GM12878 (cell line): ENCODE data around the gene LRRC23. TPM values are rescaled to one million over a fixed set of nuclear protein-coding genes. Genes with fewer than 3 reads are reported as not detected.
A peak's percentile ranks its signal among the peaks of the same experiment; 100 is the strongest.

Source experiments
- ATAC-seq: fragments of 200-7000 bp; cut with Tn5 transposase; 3 replicates; pipeline ENCODE4 v1.9.1; 2020; ENCODE audit warnings: mild to moderate bottlenecking, moderate library complexity
- BruUV-seq: library from RNA; stranded (reverse); fragments of 400-500 nt; replicated peaks from 2 replicates; lab custom pipeline; 2021; lab: Mats Ljungman, UMichigan
- CTCF ChIA-PET: fragments of 300-600 bp; sonication (Branson Sonifier 250); formaldehyde crosslinking; extraction: SDS; loops from one replicate; lab custom pipeline; 2021; ENCODE audit warnings: inconsistent platforms; lab: Yijun Ruan, JAX
- POLR2A ChIA-PET: fragments of 350-600 bp; formaldehyde crosslinking; extraction: SDS; loops from one replicate; lab custom pipeline; 2021; ENCODE audit warnings: inconsistent platforms; lab: Charles Lee
- RAD21 ChIA-PET: fragments of 300-600 bp; sonication (Branson Sonifier 250); formaldehyde crosslinking; loops from one replicate; lab custom pipeline; 2023; ENCODE audit warnings: antibody characterized with exemption; ENCODE audit not compliant: unreplicated experiment; lab: Charles Lee
- SMC1A ChIA-PET: fragments of 300-600 bp; sonication (Branson Sonifier 250); formaldehyde crosslinking; loops from one replicate; lab custom pipeline; 2023; ENCODE audit not compliant: unreplicated experiment, uncharacterized antibody; lab: Charles Lee
- DNase-seq: peaks from one replicate; pipeline ENCODE4 v3.0.0-alpha.2; 2011; ENCODE audit warnings: low read depth, low spot score
- FAIRE-seq: peaks from 3 replicates; lab custom pipeline; 2011; peaks lifted over from hg19 to GRCh38; lab: Jason Lieb, UNC
- H2AFZ ChIP-seq: 2 replicates; pipeline ENCODE4 v1.6.0; 2011; ENCODE audit warnings: low read depth, low read length, control low read depth; ENCODE audit not compliant: control insufficient read depth
- H3K27ac ChIP-seq: 2 replicates; pipeline ENCODE4 v1.5.1; 2011; ENCODE audit warnings: control low read depth; ENCODE audit not compliant: control insufficient read depth, insufficient read depth
- H3K27me3 ChIP-seq, 2 experiments: replicated peaks in 1 of 2; 2 replicates each; pipeline versions ENCODE4 v1.6.0 to v1.6.1; 2011; ENCODE audit warnings: low read length in 1 of 2; ENCODE audit not compliant: control insufficient read depth in 2 of 2, insufficient read depth in 2 of 2
- H3K36me3 ChIP-seq, 2 experiments: 2 replicates each; pipeline ENCODE4 v1.5.1; 2011; ENCODE audit warnings: low read length in 1 of 2; ENCODE audit not compliant: control insufficient read depth in 2 of 2, insufficient read depth in 2 of 2
- H3K4me1 ChIP-seq: 2 replicates; pipeline ENCODE4 v1.6.1; 2011; ENCODE audit warnings: mild to moderate bottlenecking, low read length, moderate library complexity, mixed read lengths; ENCODE audit not compliant: control insufficient read depth, insufficient read depth
- H3K4me2 ChIP-seq: 2 replicates; pipeline ENCODE4 v1.6.0; 2011; ENCODE audit warnings: control low read depth; ENCODE audit not compliant: control insufficient read depth, insufficient read depth
- H3K4me3 ChIP-seq: fragments of 200-600 bp; sonication (generic); 2 replicates; pipeline ENCODE4 v1.5.1; 2016
- H3K79me2 ChIP-seq: 2 replicates; pipeline ENCODE4 v1.6.0; 2011; ENCODE audit warnings: low read length; ENCODE audit not compliant: control insufficient read depth, insufficient read depth
- H3K9ac ChIP-seq: 2 replicates; pipeline ENCODE4 v1.8.0; 2011; ENCODE audit warnings: low read length, control low read depth, mixed read lengths; ENCODE audit not compliant: control insufficient read depth, insufficient read depth
- H3K9me3 ChIP-seq: replicated peaks from 3 replicates; pipeline ENCODE4 v1.5.1; 2011; ENCODE audit warnings: mild to moderate bottlenecking, low read length; ENCODE audit not compliant: control insufficient read depth, insufficient read depth
- H4K20me1 ChIP-seq: 2 replicates; pipeline ENCODE4 v1.6.0; 2011; ENCODE audit not compliant: control insufficient read depth, insufficient read depth
- BMI1 ChIP-seq: fragments of 450-650 bp; IDR thresholded peaks from 2 replicates; pipeline ENCODE4 v1.6.1; 2016; ENCODE audit warnings: mild to moderate bottlenecking, moderate library complexity, borderline replicate concordance
- EP300 ChIP-seq, 2 experiments: fragments of 150-350 bp in 1 of 2; IDR thresholded peaks; 2 replicates each; pipeline ENCODE4 v1.6.1; 2011 to 2012; ENCODE audit warnings: low read depth in 2 of 2, low read length in 2 of 2, borderline replicate concordance in 1 of 2, improper control_type of control experiment in 1 of 2, inconsistent platforms in 1 of 2; ENCODE audit not compliant: control insufficient read depth in 1 of 2
- MYB ChIP-seq: fragments of 150-350 bp; IDR thresholded peaks from 2 replicates; pipeline ENCODE4 v1.6.1; 2014; ENCODE audit warnings: mild to moderate bottlenecking, low read depth, low read length, borderline replicate concordance
- SMAD5 ChIP-seq: IDR thresholded peaks from 2 replicates; pipeline ENCODE4 v1.6.1; 2016; ENCODE audit warnings: antibody characterized with exemption, low read depth
- ZBED1 ChIP-seq: IDR thresholded peaks from 2 replicates; pipeline ENCODE4 v1.6.1; 2016; ENCODE audit warnings: borderline replicate concordance
- WGBS: methylation state at CpG from one replicate; pipeline ENCODE4 v1.1.6; 2016; ENCODE audit warnings: low lambda C conversion rate; ENCODE audit not compliant: insufficient replicate concordance, insufficient coverage; ENCODE audit errors: missing lambda C conversion rate; 5-methylcytosine and 5-hydroxymethylcytosine counted together
- in situ Hi-C: fragments of 300-500 bp; cut with MboI; formaldehyde crosslinking; loops from 9 replicates; pipeline ENCODE4 v1.14.3; 2018; ENCODE audit warnings: mixed read lengths
- intact Hi-C: fragments of 100-400 bp; cut with micrococcal nuclease; formaldehyde crosslinking; loops from one replicate; pipeline ENCODE4 v1.14.2; 2022; ENCODE audit not compliant: unreplicated experiment
- polyA plus RNA-seq, 11 experiments: library from polyadenylated mRNA; depleted of rRNA in 4 of 11; unstranded in 6 of 11; stranded (reverse) in 5 of 11; fragments of >200 nt; fragmentation: Nextera tagmentation in 4 of 11; fragmentation: Illumina TruSeq in 1 of 11; extraction: Ambion mirVana in 4 of 11; extraction: Trizol in 1 of 11; gene quantifications; 1 replicate in 1 of 11; 2 replicates in 10 of 11; pipeline versions ENCODE4 v1.2.1 to v1.2.3, GENCODE V29; 2011 to 2016; ENCODE audit warnings: inconsistent platforms in 2 of 11, missing spikeins in 2 of 11, low read depth in 1 of 11
- total RNA-seq, 4 experiments: library from RNA; depleted of rRNA in 3 of 4; stranded (reverse); fragments of >200 nt in 3 of 4; fragmentation: Illumina TruSeq in 1 of 4; extraction: Trizol in 1 of 4; gene quantifications; 2 replicates each; pipeline versions ENCODE4 v1.2.1 to v1.2.3, GENCODE V29; 2013 to 2021

Gene LRRC23
- total and polyA plus RNA-seq, 10 of the 15 experiments (the other 5 are each of a cell fraction or from before 2014, with no cell fraction given): 1.4 to 6.9 (median 3.4) TPM

- Histone ChIP-seq H3K9me3 (no peaks in the 10 kb centered on the region), H4K20me1 (no peaks in the 10 kb centered on the region), H3K36me3 (no peaks in the 10 kb centered on the region; a peak in 1 of 4 replicates), H3K4me2 (peak overlapping the region; percentile 95), H3K9ac (peak overlapping the region; percentile 79; the same call in 1 of the 2 replicates), H3K27ac (peak overlapping the region; percentile 26; the same call in 1 of the 2 replicates), H3K79me2 (peaks cover 41% of the 10 kb centered on the region), H3K4me1 (peaks cover 17% of the 10 kb centered on the region), H2AFZ (no peak overlapping the region), H3K4me3 (peak overlapping the region; percentile 95), H3K27me3 (no peaks in the 10 kb centered on the region)
- ChIA-PET CTCF (interaction anchor here (1.0 to 2.2 kb wide), 8 partner anchors 8 to 182 kb away, joined by 3 to 9 read pairs (median 4); no protein-coding TSS in a partner anchor), POLR2A (interaction anchor here (1.2 to 1.8 kb wide), 4 partner anchors 8 to 89 kb away, joined by 3 to 8 read pairs (median 4); partner anchors contain the start of gene LPCAT3), SMC1A (interaction anchor here (1.3 to 1.8 kb wide), 2 partner anchors 8 to 14 kb away, joined by 4 to 5 read pairs; partner anchors contain the start of genes C12orf57 and RNU7-1), RAD21 (interaction anchor here (0.7 to 1.4 kb wide), 6 partner anchors 14 to 240 kb away, joined by 3 to 8 read pairs (median 3); partner anchors contain the start of genes C12orf57, CDCA3, LPCAT3 and RNU7-1)
- in situ Hi-C loops (no loop called here), intact Hi-C loops (no loop called here)
- TF ChIP-seq BMI1: no peak
- no peak for TF ChIP-seq ZBED1
- TF ChIP-seq SMAD5: no peak
- no peak for TF ChIP-seq EP300 (IDR thresholded peaks at IDR 0.05; ENCODE audit: borderline replicate concordance in 1 of 2, control insufficient read depth in 1 of 2, low read depth in 2 of 2, low read length in 2 of 2)
- TF ChIP-seq MYB: no peak
- no TSS peak for BruUV-seq
- FAIRE-seq (no peak), DNase-seq (no peak), ATAC-seq (peak; percentile 7)
- 96% methylated on average over 7 of the region's 7 CpGs for WGBS
Measured at GRCh38 chr12:6929466-6930452, 25.1 kb downstream of the LRRC23 start.
